ENCODE data around the gene CDH4.

Gene CDH4

GRCh38 chr20:61909821-61910220 lies 657.8 kb downstream of the CDH4 start:
- Histone ChIP-seq H3K4me3 (no peak overlapping the region), H3K4me1 (no peaks in the 10 kb centered on the region), H3K36me3 (replicated peaks) (no peaks in the 10 kb centered on the region), H3K9me3 (no peaks in the 10 kb centered on the region), H3K27me3 (ENCODE audit: low read depth) (0 out of 2 replicates have a peak, but pooled peaks cover 3% of the 10 kb centered on the region)
- in situ Hi-C loops (cut with MboI; ENCODE audit: low sequenced_read_pairs), result no loop called here
- DNase-seq (ENCODE audit: low spot score in 2 of 2), result no peak

GRCh38 chr20:61911824-61912223 lies 659.8 kb downstream of the CDH4 start:
- Histone ChIP-seq H3K4me1 (no peaks in the 10 kb centered on the region), H3K36me3 (replicated peaks) (no peaks in the 10 kb centered on the region), H3K9me3 (no peaks in the 10 kb centered on the region), H3K4me3 (no peak overlapping the region), H3K27me3 (ENCODE audit: low read depth) (no peaks in the 10 kb centered on the region)
- DNase-seq (ENCODE audit: low spot score in 2 of 2), result no peak
- in situ Hi-C loops (cut with MboI; ENCODE audit: low sequenced_read_pairs), result no loop called here

DNA sequence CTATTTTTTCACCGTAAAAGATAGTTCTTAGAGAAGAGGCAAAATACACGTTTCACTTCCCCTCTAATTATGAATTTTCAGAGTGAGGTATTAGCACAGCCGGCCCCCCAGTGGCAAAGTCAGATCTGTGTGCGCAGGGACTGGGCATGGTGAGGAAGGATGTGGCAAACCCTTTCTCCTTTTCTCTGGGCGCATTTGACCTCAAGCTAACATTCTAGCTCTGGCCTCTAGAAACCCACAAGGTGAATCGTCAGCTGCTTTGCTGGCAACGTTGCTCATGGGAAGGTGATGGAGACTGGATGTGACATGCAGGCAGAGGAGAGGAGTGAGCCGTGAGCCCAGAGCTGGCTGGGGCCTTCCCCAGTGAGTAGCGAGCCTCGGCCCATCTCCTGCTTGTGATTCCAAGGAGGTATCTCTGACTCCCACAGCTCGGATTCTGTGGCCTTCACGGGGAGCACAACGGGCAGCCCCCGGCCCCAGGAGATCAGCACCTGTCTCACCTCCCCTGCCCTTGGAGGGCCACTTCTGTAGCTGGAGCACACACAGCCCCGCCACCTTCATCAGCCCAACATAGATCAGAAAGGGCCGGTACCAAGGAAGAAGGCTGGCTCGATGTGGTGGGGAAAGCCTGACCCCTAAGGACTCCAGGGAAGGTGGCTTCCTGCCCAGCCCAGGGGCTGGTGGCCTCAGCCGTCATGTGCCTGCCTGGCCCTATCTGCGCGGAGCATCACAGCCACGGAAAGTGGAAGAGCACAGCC lies 660.8 kb downstream of the CDH4 start:
- no peak for DNase-seq (ENCODE audit: low spot score in 2 of 2)
- Histone ChIP-seq H3K27me3 (ENCODE audit: low read depth) (no peaks in the 10 kb centered on the region), H3K4me1 (no peaks in the 10 kb centered on the region), H3K36me3 (replicated peaks) (no peaks in the 10 kb centered on the region), H3K4me3 (no peak overlapping the region), H3K9me3 (no peaks in the 10 kb centered on the region)
- in situ Hi-C loops (cut with MboI; ENCODE audit: low sequenced_read_pairs), result no loop called here

- H3K36me3 ChIP-seq (replicated peaks), result no peaks in the 10 kb centered on the region
- in situ Hi-C loops (cut with MboI; ENCODE audit: low sequenced_read_pairs), result no loop called here
- no peaks in the 10 kb centered on the region for H3K4me1 ChIP-seq
- no peak overlapping the region for H3K4me3 ChIP-seq
- no peaks in the 10 kb centered on the region for H3K27me3 ChIP-seq (ENCODE audit: low read depth)
- no peak for DNase-seq (ENCODE audit: low spot score in 2 of 2)
- H3K9me3 ChIP-seq, result no peaks in the 10 kb centered on the region
Measured at GRCh38 chr20:61913423-61914225, 661.6 kb downstream of the CDH4 start.

DNA sequence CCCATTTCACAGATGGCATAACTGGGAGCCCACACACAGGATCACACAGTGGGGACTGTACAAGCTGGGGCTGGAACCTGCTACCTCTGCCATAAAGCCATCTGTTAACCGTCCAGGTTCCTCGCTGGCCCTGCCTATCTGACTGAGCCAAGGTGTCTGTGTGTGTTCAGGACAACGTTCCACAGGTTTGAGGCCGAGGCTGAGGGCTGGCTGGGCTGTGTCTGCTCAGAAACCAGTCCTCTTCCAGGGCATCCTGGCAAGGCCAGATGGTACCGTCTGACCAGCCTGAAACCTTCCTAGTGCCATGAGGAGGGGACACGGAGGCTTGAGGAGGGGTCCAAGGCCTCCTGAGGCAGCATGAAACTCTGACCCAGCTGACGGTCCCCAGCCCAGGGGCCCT lies 663.0 kb downstream of the CDH4 start:
- DNase-seq (ENCODE audit: low spot score in 2 of 2), result no peak
- Histone ChIP-seq H3K4me3 (no peak overlapping the region), H3K27me3 (ENCODE audit: low read depth) (no peaks in the 10 kb centered on the region), H3K36me3 (replicated peaks) (no peaks in the 10 kb centered on the region), H3K4me1 (no peaks in the 10 kb centered on the region), H3K9me3 (no peaks in the 10 kb centered on the region)
- in situ Hi-C loops (cut with MboI; ENCODE audit: low sequenced_read_pairs), result no loop called here

GRCh38 chr20:61916318-61916891 lies 664.3 kb downstream of the CDH4 start:
- no peak overlapping the region for H3K4me3 ChIP-seq
- no peaks in the 10 kb centered on the region for H3K9me3 ChIP-seq
- DNase-seq (ENCODE audit: low spot score in 2 of 2), result no peak
- no peaks in the 10 kb centered on the region for H3K36me3 ChIP-seq (replicated peaks)
- H3K27me3 ChIP-seq (ENCODE audit: low read depth), result no peaks in the 10 kb centered on the region
- in situ Hi-C loops (cut with MboI; ENCODE audit: low sequenced_read_pairs), result no loop called here
- H3K4me1 ChIP-seq, result no peaks in the 10 kb centered on the region

GRCh38 chr20:61917474-61918145 lies 665.5 kb downstream of the CDH4 start:
- H3K4me3 ChIP-seq, result no peak overlapping the region
- no peaks in the 10 kb centered on the region for H3K27me3 ChIP-seq (ENCODE audit: low read depth)
- no peaks in the 10 kb centered on the region for H3K36me3 ChIP-seq (replicated peaks)
- DNase-seq (ENCODE audit: low spot score in 2 of 2), result no peak
- no peaks in the 10 kb centered on the region for H3K9me3 ChIP-seq
- in situ Hi-C loops (cut with MboI; ENCODE audit: low sequenced_read_pairs), result no loop called here
- no peaks in the 10 kb centered on the region for H3K4me1 ChIP-seq

- Histone ChIP-seq H3K9me3 (no peaks in the 10 kb centered on the region), H3K36me3 (replicated peaks) (no peaks in the 10 kb centered on the region), H3K4me1 (no peaks in the 10 kb centered on the region), H3K4me3 (no peak overlapping the region), H3K27me3 (ENCODE audit: low read depth) (no peaks in the 10 kb centered on the region)
- in situ Hi-C loops (cut with MboI; ENCODE audit: low sequenced_read_pairs), result no loop called here
- DNase-seq (ENCODE audit: low spot score in 2 of 2), result no peak
Measured at GRCh38 chr20:61918548-61918947, 666.5 kb downstream of the CDH4 start.

DNA sequence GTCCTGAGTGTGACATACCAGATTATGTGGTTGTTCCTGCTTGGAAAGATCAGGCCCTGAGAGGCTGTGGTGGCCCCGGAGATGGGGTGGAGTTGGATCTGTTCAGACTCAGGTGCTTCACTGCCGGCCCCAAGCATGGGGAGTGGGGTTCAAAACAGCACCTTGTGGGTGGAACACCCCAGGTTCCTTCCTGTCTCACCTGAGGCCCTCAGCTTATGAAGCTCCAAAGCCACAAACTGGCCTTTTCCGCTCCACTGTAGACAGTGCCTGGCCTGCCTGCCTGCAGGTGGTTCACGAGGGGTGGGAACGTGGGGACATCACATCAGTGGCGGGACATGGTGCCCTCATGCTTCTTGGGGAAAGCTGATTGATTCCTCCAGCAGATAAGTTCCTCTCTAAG lies 667.2 kb downstream of the CDH4 start:
- in situ Hi-C loops (cut with MboI; ENCODE audit: low sequenced_read_pairs), result no loop called here
- no peak for DNase-seq (ENCODE audit: low spot score in 2 of 2)
- Histone ChIP-seq H3K9me3 (no peaks in the 10 kb centered on the region), H3K4me1 (no peaks in the 10 kb centered on the region), H3K36me3 (replicated peaks) (no peaks in the 10 kb centered on the region), H3K27me3 (ENCODE audit: low read depth) (no peaks in the 10 kb centered on the region), H3K4me3 (no peak overlapping the region)

GRCh38 chr20:61919675-61920365 lies 667.8 kb downstream of the CDH4 start:
- H3K9me3 ChIP-seq, result no peaks in the 10 kb centered on the region
- H3K27me3 ChIP-seq (ENCODE audit: low read depth), result no peaks in the 10 kb centered on the region
- in situ Hi-C loops (cut with MboI; ENCODE audit: low sequenced_read_pairs), result no loop called here

GRCh38 chr20:61922411-61922810 lies 670.4 kb downstream of the CDH4 start:
- in situ Hi-C loops (cut with MboI; ENCODE audit: low sequenced_read_pairs), result no loop called here

More at GRCh38 chr20:61919675-61920365, 667.8 kb downstream of the CDH4 start:
- Histone ChIP-seq H3K4me3 (no peak overlapping the region), H3K36me3 (replicated peaks) (no peaks in the 10 kb centered on the region), H3K4me1 (no peaks in the 10 kb centered on the region)
- no peak for DNase-seq (ENCODE audit: low spot score in 2 of 2)

DNA sequence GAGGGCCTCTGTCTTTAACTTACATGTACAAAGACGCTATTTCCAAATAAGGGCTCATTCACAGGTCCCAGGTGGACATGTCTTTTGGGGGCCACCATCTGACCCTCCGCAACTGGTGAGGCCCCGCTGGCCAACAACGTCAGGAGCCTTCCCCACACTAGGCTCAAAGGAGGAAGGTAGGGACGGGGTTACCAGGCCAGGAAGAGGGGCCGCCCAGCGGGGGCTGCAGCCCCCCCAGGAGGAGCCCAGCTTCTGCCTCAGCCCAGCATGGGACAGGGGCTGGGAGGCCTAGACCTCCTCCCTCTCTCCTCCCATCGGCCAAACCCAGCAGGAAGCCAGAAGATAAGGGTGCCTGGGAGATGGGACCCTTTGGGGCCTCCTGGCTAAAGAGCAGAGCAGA lies 670.9 kb downstream of the CDH4 start:
- no peak for DNase-seq (ENCODE audit: low spot score in 2 of 2)
- H3K9me3 ChIP-seq, result no peaks in the 10 kb centered on the region
- H3K27me3 ChIP-seq (ENCODE audit: low read depth), result no peaks in the 10 kb centered on the region
- no peaks in the 10 kb centered on the region for H3K36me3 ChIP-seq (replicated peaks)
- in situ Hi-C loops (cut with MboI; ENCODE audit: low sequenced_read_pairs), result no loop called here
- no peak overlapping the region for H3K4me3 ChIP-seq
- H3K4me1 ChIP-seq, result no peaks in the 10 kb centered on the region

More at GRCh38 chr20:61922411-61922810, 670.4 kb downstream of the CDH4 start:
- DNase-seq (ENCODE audit: low spot score in 2 of 2), result no peak
- Histone ChIP-seq H3K4me3 (no peak overlapping the region), H3K4me1 (no peaks in the 10 kb centered on the region), H3K9me3 (no peaks in the 10 kb centered on the region), H3K36me3 (replicated peaks) (no peaks in the 10 kb centered on the region), H3K27me3 (ENCODE audit: low read depth) (no peaks in the 10 kb centered on the region)

DNA sequence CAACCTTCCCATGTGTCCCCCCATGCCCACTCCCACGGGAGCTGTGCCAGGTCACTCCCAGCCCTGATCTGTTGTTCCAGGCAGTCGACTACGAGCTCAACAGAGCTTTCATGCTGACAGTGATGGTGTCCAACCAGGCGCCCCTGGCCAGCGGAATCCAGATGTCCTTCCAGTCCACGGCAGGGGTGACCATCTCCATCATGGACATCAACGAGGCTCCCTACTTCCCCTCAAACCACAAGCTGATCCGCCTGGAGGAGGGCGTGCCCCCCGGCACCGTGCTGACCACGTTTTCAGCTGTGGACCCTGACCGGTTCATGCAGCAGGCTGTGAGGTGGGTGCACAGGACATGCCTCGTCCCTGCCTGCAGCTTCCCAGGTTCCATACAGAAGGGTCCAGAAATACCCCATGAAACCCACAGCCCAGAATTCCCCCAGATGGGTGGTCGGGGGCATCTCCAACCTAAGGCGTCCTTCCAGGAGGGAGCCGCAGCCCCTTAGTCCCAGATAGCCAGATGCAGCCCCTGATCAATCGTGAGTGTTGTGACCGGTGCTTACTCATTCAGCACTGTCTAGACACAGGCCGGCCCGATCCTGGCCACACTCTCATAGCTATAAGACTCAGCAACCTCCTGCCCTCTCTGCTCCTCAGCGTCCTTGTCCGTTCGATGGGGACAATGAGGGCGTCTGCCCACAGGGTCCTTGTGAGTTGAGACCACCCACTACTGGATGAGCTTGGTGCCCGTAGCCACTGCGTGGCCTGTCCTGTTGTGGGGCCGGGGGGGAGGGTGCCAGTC lies 671.5 kb downstream of the CDH4 start:
- Histone ChIP-seq H3K4me1 (no peaks in the 10 kb centered on the region), H3K4me3 (no peak overlapping the region), H3K36me3 (replicated peaks) (no peaks in the 10 kb centered on the region), H3K9me3 (no peaks in the 10 kb centered on the region), H3K27me3 (ENCODE audit: low read depth) (no peaks in the 10 kb centered on the region)
- DNase-seq (ENCODE audit: low spot score in 2 of 2), result no peak
- in situ Hi-C loops (cut with MboI; ENCODE audit: low sequenced_read_pairs), result no loop called here

All from HAP-1 (cell line).